T-helper 1 cell (primary cell): ENCODE data around the gene AFF1.
"Not testable (repeated sequence)": the region's sequence is repeated elsewhere in the genome, so short reads cannot be mapped to it uniquely, and the experiment has no call there.

Source experiments
- DNase-seq, 5 donors: peaks; one replicate each; pipeline ENCODE4 v3.0.0-alpha.2; 2012 to 2020

AFF1 gene

DNA sequence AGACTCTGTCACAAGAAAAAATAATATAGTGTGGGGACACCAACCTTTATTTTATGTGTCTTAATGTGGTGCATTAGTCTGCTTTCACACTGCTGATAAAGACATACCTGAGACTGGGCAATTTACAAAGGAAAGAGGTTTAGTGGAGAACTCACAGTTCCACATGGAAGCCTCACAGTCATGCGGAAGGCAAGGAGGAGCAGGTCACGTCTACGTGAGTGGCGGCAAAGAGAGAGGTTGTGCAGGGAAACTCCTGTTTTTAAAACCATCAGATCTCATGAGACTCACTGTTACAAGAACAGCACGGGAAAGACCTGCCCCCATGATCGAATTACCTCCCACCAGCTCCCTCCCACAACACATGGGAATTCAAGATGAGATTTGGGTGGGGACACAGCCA lies 130.2 kb downstream of the AFF1 start:
- DNase-seq, result no peak

DNA sequence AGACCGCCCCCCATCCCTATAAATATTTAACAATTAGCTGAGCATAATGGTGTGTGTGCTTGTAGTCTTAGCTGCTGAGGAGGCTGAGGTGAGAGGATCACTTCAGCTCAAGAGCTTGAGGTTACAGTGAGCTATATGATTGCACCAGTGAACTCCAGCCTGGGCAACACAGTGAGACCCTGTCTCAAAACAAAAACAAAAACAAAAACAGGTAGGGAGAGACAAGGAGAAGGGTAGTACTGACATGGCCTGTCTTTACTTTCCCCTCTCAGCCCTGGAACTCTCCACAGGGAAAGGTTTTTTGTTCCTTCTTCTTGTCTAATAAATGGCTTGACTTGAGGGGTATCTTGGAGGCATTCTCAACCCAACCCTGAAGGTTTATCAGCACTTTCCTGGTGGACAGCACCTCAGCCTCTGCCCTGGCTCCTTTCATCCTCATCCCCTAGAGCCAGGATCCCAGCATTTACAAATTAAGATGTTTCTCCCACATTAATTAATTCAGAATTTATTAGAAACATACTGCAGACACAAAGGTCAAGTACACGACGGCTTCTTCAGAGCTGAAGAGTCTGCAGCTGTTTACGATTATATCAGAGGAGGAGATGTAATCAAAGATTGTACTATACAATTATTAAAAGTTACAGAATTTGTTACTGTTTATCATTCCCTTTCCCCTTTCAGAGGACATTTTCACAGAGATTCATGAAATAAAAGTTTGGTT lies 131.8 kb downstream of the AFF1 start:
- DNase-seq, result no peak

DNA sequence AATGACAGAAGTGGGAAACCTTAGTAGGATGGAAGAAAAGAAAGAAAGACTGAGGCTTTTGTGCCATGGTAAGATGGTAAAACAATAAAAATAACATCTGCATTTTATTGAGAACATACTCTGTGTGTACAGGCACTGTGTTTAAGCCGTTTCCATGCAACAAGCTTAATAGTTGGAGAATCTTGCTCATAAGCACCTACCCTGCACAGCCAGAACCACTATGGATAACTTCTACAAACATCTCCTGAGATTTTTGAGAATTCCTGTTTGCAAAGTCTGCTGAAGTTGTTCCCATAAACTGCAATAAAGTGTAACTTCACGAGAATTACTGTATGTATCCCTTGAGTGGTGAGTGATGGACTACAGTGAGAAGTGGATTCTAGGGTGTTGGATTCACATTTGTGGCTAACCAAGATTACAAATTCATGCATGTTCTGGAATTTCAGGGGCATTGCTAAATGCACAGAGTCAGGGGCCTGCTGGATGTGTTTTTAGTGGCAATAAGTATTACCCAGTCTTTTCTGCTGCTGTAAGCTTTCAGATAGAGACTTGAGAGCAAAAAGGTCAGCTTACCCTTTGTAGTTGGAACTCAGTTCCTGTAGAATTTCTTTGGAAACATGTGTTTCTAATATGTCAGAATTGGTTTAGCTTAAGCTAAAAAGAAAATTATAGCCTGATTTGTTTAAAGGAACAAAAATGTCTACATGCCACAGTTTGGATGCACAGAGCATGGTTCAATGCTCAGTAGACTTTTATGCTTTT lies 132.5 kb downstream of the AFF1 start:
- no peak for DNase-seq

DNA sequence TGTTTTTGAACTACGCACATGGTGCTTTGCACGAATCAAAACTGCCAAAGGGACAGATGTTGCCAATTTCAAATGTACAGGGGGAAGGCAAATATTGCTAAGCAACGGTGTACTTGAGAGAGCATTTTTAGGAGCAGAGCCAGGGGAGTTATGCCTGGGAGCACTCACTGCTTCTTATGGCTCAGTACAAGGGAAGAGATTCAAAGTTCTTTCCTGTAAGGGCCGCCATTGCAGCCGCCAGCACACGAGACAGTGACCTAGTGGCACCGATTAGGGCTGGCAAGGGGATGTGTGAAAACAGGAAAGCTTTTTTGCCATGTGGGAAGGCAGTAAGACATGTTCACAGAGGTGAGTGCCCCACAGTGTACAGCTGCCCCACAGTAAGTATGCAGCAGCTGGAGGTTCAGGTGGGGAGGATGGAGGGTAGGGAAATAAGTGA lies 133.8 kb downstream of the AFF1 start:
- DNase-seq, result no peak

DNA sequence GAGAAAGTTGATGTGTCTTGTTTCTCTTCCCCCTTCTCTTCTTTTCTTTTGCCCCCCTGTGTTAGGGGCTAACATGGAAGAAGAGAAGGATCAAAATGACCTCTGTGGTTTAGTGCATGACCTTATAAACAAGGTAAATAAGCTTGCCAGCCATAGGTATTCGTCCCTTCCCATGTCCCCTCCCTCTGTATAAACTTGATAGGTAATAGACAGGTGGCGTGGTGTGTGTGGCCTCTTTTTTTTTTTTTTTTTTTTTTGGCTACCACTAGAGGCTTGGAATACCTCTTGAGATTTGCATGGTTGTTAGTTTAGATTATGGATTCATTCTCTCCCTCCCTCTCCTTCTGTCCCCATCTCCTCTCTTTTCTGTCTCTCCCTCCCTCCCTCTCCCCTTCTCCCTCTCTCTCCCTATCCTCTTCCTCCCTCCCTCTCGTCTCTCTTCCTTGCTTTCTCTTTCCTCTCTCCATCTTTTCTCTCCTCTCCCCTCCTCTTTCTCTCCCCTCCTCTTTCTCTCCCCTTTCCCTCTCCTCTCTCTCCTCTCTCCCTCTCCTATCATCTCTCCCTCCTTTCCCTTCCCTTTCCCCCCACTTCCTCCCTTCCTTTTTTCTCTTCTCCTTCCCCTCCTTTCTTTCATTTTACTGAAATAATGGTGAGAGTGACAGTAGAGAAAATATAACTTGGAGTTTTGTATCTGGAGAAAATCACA lies 134.4 kb downstream of the AFF1 start:
- DNase-seq, result no peak

DNA sequence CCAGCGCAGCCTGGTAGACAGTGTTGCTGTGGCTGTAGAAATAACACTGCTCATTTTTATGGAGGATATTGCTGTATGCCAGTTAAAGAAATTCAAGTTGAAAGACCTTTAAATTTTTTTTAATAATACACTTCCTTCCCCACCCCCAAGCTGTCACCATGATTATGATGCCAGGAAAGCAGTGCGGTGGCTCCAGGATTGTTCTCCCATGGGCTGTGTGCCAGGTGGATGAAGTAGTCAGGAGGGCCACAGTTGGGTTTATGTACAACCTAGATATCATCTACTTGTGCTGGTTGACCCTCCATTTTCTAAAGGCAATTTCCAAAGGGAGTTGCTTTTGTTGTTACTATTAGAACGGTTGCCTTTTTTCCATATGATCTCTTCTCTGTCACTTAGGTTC lies 136.6 kb downstream of the AFF1 start:
- no peak for DNase-seq

DNA sequence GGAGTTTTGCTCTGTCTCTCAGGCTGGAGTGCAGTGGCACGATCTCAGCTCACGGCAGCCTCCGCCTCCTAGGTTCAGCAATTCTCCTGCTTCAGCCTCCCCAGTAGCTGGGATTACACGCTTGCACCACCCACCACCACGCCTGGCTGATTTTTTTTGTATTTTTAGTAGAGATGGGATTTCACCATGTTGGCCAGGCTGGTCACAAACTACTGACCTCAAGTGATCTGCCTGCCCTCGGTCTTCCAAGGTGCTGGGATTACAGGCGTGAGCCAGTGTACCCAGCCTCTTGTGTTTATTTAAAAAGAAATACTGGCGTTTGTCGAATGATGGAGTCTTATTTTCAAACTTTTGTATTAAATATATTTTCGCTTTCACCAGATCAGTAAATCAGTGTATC lies 137.7 kb downstream of the AFF1 start:
- DNase-seq, result not testable (repeated sequence)

DNA sequence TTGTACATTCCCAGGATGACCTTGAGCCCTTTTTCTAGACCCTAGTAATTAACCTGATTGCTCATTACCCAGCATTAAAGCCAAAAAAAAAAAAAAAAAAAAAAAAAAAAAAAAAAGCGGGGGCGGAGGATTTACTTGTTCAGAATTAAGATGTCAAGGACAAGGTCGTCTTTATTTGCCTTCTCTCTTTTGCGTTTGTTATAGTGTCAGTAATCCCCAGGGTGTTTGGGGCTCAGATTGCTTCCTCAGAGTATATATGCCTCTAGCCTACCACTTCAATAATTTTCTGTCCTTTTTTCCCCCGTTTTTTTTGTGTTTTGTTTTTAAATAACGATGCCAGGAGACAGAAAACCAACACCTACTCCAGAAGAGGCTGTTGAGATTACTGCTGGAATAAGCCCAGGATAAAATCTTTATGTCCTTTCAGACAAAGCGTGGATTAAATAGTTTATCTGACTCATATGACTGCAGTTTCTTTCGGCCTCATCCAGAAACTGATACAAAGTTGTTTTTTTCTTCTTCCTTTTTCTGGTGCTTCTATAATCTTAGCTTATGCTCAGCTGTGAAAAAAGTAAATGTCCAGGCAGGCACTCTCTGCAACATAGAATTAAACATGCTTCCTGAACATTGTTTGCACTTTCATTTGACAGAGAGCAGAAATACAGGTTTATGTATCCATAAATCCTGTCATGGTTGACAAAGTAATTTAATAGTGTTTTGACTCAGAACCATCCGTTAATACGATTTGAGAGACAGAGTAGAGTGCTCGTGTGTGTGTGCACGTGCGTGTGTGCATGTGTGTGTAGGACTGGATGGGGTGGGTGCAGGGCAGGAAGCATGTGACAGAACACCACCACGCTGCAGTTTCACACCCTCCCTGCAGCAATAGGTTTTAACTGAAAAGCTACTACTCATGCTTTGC lies 138.6 kb downstream of the AFF1 start:
- DNase-seq, result peak in 3 of 5 donors; percentile 15 to 84 (median 21)

DNA sequence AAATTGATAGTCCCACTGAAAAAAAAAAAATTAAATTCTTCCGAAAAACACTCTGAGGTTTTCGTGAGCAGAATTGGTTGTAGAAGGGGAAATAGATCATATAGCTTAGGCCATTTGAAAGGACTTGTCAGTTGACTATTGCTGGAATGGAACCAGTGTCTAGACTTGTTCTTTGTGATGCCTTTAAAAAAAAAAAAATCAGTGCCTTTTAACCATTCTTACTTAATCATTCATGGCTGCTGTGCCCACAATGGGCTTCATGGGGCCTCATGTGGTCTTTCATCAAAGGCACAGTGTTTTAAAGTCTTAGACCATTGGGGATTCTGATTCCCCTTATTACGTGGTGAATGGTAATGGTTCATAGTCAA lies 139.3 kb downstream of the AFF1 start:
- DNase-seq, result no peak

DNA sequence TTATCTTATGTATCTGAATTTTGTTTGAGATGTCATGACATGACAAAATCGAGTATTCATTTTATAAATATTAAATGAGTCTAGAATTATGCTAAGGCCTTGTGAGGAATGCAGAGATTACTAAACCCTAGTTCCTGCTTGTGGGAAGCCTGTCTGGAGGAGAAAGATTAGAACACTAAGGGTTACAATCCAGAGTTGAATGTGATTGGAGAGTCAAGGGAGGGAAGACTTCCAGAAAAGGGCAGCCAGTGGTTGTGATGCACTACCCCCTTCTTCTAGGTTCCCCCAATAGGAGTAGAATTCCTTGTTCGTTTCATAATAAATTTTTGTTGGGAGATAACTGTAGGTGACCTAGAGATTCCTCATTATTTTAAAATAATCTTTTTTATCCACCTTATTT lies 141.1 kb downstream of the AFF1 start:
- no peak for DNase-seq

DNA sequence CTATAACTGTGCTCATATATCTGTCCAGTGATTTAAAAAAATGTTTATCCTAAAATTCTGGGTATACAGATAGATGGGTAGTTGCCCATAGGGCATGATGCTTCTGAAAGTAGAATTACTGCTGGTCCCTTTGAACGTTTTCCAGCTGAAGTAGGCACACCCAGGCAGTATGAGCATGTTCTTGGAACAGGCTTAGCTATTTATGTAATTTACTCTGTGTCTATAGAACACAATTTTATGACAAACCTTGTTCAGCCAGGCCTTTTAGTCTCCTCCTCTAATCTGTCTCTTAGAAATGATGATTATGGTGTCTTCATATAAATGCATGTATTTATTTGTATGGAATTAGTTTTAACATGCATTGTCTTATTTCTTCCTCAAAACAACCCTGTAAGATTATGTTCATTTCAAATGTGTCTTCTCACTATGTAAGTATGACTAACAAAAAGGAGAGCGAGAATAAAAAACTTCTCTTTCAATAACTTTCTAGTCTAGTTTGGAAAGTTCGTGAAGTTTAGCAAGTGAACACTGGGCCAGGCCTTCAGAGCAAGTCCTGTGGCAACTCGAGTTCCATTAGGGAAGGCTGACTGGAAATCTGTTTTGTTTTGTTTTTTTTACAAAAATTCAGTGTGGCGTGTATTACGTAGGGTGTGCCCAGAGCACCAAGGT lies 142.0 kb downstream of the AFF1 start:
- no peak for DNase-seq

DNA sequence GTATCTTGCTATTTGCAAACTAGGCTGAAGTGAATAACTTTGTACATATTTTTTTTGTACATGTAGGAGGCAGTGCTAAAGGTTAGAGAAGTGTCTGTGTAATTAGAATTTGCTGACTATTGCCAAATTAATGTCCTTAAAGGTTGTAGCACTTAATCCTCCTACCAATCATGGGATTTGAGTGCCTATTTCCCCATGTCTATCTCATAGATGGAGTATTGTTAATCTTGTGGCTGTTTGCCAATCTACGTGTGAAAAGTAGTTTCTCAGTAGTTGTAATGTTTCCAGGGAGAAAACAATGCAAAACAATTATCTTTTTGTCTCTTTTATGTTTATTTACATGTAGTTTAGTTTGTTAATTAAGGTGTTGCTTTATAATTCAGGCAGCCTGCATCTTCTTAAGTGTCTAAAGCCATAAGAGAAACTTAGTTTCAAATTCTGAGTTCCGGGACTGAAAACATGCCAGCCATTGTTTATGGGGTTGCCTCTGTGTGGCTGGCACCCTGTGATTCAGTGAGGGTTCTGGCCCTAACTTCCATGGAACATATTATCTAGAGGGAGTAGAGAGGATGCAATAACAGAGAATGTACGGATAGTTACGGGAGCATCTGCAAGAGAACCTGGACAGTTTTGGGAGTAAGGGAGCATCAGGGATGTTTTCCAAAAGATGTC lies 143.2 kb downstream of the AFF1 start:
- DNase-seq, result no peak

DNA sequence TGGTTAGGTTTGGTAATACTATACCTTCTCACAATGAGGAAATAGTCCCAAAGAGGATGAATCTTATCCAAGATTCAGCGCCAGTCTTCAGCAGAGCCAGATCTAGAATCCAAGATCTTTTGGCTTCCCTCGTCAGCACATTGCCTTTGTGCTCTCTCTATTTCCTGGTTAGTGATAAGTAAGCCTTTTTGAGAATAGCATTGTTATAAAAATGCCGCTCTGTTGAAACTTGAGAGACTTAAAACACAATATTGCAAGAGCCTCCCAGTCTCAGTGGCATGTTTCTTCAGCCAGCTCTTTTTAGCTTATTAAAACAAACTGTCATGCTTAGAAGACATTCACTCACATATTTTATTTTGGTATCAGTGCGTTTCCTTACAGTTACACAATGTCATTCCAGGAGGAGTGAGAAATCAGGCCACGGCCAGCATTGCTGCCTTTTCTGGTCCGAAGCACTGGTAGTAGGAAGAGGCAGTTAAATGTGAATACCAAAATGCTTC lies 144.2 kb downstream of the AFF1 start:
- no peak for DNase-seq

DNA sequence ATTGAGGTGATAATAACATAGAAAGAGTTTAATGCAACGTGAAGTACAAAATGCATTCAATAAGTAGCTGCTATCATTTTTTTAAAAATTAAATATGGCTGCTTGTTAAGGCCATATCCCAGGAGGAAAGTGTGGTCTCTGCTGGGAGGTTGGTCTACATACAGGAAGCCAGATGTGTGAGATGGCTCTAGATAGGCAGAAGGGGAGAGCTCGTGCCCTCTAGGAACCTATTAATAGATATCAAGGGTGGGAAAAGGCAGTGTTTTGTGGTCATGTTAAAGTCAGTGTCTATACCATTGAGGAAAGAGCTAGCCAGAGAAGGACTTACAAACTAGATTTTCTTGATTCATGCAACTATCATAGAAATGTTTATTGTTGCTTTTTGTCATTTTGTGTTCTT lies 145.2 kb downstream of the AFF1 start:
- DNase-seq, result no peak

DNA sequence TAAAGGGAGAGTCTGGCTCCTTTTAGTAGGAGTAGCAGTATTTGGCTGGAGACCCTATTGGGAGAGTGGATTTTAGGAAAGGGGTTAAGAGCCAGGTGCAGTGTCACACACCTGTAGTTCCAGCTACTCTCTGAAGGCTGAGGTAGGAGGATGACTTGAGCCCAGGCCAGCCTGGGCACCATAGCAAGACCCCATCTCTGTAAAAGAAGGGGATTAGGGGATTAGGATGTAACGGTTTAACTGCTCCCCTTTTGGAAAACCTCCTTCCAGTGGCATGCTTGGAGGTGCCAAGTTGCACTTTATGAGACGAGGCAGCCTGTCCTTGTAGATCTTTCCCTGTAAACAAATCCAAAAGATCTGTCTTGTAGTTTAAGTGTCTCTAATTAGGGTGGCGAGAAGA lies 145.7 kb downstream of the AFF1 start:
- DNase-seq, result no peak

DNA sequence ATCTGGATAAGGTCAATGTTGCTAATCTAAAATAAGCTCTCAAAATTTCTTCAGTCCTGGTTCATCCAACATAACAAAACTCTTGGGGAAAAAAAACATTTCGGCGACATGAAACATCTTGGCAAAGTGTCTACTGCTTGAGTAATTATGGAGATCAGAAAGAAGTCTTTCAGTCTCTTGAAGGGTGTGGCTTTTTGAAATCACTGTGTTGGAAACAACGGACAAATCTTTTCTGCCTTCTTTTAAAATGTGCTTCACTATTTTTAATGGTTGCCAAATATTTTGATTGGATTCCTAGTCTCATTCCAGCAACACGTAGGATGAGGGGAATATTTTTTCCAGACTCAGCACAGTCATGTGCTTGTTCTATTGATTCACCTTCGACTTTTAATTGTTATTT lies 147.0 kb downstream of the AFF1 start:
- DNase-seq, result no peak

DNA sequence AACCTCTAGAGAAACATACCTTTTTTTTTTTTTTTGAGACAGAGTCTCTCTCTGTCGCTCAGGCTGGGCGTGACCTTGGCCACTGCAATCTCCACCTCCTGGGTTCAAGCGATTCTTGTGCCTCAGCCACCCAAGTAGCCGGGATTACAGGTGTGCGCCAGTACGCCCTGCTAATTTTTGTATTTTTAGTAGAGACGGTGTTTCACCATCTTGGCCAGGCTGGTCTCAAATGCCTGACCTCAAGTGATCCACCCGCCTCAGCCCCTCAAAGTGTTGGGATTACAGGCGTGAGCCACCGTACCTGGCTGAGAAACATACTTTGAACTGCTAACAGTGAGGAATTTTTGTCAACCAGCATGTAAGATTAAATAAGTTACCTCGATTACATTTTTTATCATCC lies 150.9 kb downstream of the AFF1 start:
- DNase-seq, result not testable (repeated sequence)

DNA sequence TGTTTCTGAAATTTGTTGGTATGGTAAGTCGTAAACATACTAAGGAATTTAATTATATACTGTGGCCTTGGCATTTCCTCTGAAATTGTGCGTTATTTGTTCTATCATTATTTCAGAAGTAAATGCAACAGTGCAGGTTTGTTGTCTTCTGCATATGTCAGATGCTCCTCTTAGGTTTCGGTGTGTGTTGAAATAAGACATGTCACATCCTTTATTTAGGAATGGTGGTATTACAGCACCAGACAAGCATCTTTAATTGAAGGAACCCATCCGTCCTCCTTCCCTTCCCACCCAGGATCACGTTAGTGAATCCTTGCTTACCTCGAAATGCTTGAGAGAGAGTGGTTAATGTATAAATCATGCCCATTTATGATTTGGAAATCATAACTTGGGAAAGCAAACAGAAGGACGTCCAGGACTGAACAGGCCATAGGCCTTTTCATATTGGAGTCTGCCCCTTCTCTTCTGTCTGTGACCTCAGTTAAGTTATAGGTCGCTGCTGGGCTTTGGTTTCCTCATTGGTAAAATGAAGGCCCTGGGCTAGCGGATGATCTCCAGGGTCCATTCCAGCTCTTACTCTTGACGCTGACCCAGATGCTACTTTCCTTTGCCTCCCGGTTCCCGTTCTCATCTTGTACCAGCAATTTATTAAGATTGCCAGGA lies 151.5 kb downstream of the AFF1 start:
- no peak for DNase-seq

DNA sequence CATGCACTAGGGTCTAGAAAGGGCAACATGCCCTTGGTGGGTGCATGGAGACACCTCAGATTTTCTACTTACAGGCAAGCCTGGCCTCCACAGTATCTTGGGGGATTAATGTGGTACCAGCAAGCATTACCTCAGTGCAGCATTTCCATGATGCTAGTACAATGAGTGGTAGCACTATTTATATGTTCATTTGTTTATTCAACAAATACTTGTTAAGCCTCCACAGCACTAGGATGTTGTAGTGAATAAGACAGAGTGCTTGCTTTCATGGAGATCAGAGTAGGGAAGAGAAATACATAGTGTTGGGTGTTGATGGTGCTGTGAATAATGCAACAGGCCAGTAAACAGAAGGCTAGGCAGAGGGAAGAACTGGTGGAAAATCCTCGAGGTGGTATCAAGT lies 152.2 kb downstream of the AFF1 start:
- DNase-seq, result no peak

DNA sequence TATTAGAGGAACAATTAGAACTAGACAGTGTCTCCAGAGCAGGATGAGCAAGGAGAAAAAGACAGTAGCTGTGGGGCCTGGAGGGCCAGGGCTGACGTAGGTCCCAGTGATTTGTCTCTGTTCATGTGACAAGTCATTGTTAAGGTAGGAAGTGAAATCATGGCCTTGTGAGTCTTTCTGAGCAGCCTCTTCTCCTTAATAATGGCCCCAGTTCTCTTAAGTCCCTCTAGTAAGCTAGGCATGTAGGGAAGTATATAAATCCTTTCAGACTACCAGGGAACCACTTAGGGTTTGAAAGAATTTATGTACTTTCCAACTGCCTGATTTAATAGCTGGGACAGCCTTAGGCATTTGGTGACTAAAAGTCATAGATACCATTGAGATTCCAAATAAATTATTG lies 152.6 kb downstream of the AFF1 start:
- DNase-seq, result no peak

DNA sequence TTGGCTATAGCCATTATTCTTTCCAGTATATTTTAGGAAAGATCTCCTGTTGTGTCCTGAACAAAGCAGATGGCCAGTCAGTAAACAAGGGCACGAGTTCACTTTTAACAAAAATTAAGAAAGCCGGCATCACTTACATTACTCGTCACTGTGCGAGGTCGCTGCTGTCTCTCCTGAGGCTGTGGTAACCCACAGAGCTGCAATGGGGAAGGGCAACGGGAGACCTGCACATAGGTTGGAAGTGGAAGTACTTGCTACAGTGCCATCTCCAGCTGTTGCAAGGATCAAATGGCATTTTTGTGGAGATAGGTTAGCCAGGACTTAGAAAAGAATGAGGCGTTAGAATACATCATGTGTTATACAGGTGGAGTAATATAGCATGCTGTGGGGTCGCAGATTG lies 153.4 kb downstream of the AFF1 start:
- no peak for DNase-seq
